ENCODE measurements around the gene LZTR1.

DNA sequence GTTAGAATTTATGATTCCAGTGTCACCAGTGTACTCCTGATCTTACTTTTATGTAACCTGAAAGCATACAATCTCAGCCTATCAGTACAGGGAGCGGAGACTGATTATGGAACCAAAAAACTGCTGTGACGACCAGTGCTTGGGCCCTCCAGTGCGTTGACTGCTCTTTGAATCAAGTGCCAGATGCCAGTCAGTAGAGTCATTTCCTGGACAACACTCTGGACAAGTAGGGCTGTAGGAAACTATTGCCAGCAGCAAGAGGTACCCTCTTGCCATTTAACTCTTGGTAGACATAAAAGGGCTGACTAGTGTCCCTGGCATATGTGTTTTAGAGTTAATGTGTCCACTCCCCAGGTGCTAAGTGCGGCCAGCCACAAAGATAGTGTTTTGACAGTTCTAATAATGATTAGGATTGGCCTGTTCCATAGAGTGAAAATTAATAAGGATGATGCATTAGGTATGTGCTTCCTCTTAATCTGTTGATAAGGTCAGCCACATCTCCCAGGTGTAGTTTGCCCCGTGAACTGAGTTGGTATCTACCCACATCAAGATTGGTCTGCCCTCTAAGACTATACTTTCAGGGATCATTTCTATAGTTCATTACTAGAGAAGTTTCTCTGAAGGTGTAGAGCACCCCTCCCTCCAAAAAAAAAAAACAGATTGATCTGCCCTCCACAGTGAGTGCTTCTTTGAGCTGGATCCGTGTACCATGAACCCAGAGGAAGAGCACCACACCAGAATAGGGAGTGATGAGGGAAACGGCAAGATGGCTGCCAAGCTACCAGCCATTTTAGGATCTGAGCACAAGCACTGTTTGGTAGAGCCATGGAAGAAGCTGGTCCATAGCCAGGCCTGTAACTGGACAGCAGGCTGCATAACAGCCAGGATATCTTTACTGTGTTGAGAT, 35.8 kb upstream of the LZTR1 start:
- TF ChIP-seq GATA3 (IDR thresholded peaks at IDR 0.05; ENCODE audit: low read depth, low read length) (no peak), GATA2 (IDR thresholded peaks at IDR 0.05; ENCODE audit: low read depth, low read length) (no peak)

All from SH-SY5Y (cell line).